OCI-LY3 (cell line): ENCODE measurements around the gene AUTS2.

Experiments
- H2AFZ ChIP-seq: fragments of 200-600, 300-600 bp; shearing (Covaris generic); 2 replicates; pipeline ENCODE4 v1.6.0; 2014; ENCODE audit warnings: antibody characterized with exemption, low read depth, low read length
- H3K27ac ChIP-seq: fragments of 200-600, 300-600 bp; sonication (generic); 2 replicates; pipeline ENCODE4 v1.5.1; 2014; ENCODE audit warnings: mild to moderate bottlenecking, low read length, moderate library complexity, mixed read lengths
- H3K27me3 ChIP-seq: fragments of 200-600, 300-600 bp; sonication (generic); 2 replicates; pipeline ENCODE4 v1.6.1; 2014; ENCODE audit warnings: low read depth, low read length, mixed read lengths
- H3K36me3 ChIP-seq: fragments of 200-600, 300-600 bp; sonication (generic); replicated peaks from 2 replicates; pipeline ENCODE3; 2014; ENCODE audit warnings: low read depth, low read length, mixed read lengths
- H3K4me1 ChIP-seq: fragments of 300-600, 200-600 bp; sonication (generic); 2 replicates; pipeline ENCODE4 v1.6.1; 2014; ENCODE audit warnings: low read length, mixed read lengths
- H3K4me2 ChIP-seq: fragments of 200-600, 300-600 bp; sonication (generic); 2 replicates; pipeline ENCODE4 v1.6.1; 2014; ENCODE audit warnings: low read length, mixed read lengths
- H3K4me3 ChIP-seq: fragments of 300-600, 200-600 bp; sonication (generic); 2 replicates; pipeline ENCODE4 v1.5.1; 2014; ENCODE audit warnings: antibody characterized with exemption, mild to moderate bottlenecking, low read length, moderate library complexity
- H3K79me2 ChIP-seq: fragments of 300-600, 200-600 bp; shearing (Covaris generic); 2 replicates; pipeline ENCODE4 v1.6.1; 2014; ENCODE audit warnings: mild to moderate bottlenecking, low read length, mixed read lengths
- H3K9ac ChIP-seq: fragments of 300-600, 200-600 bp; shearing (Covaris generic); 2 replicates; pipeline ENCODE4 v1.6.0; 2014; ENCODE audit warnings: mild to moderate bottlenecking, low read length, moderate library complexity
- H3K9me3 ChIP-seq: fragments of 200-600, 300-600 bp; shearing (Covaris generic); 2 replicates; pipeline ENCODE4 v1.6.1; 2014; ENCODE audit warnings: low read length, mixed read lengths; ENCODE audit not compliant: insufficient read depth
- H4K20me1 ChIP-seq: fragments of 200-600, 300-600 bp; sonication (generic); 2 replicates; pipeline ENCODE4 v1.6.1; 2016; ENCODE audit warnings: low read length, mixed read lengths; ENCODE audit not compliant: insufficient read depth
- CTCF ChIP-seq: fragments of 200-600, 300-600 bp; sonication (generic); IDR thresholded peaks from 2 replicates; pipeline ENCODE4 v1.5.1; 2014; ENCODE audit warnings: antibody characterized with exemption, low read length, low read depth
- EZH2phosphoT487 ChIP-seq: fragments of 200-600 bp; shearing (Covaris generic); IDR thresholded peaks from 2 replicates; pipeline ENCODE4 v1.6.1; 2018; ENCODE audit warnings: antibody characterized with exemption, mixed run types, low read depth

AUTS2 gene

DNA sequence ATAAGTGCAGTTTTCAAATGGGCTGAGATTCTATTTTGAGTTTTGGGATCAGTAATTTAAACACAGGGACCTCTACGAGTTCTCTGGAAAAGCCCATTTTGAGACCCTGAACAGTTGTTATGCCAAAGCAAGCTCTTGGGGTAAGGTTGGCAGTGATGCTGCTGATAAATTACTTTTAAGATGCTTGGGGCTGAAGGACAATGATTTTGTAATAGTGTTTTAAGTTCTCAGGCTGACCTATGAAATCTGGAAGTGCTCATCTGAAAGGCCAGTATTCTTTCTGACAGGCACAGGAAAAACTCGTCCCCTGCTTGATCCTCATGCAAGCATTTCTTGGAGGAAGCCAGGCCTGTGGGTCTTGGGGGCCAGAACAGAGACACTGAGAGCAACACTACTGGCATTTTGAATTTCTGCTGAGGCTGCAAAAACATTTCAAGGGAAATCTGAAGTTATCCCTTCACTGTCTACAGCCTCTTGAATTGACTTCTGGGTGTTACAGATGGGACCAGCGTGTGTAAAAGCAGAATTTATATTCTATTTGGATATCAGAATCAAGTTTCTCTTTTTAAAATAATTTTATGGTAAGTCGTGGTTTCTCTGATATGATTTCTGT is 79.7 kb downstream of the AUTS2 start:
- Histone ChIP-seq H3K4me2 (no peak overlapping the region), H3K9me3 (peaks cover 10% of the 10 kb centered on the region; the same call in 1 of the 2 replicates), H3K27ac (no peak overlapping the region), H3K4me3 (no peak overlapping the region), H3K36me3 (no peaks in the 10 kb centered on the region), H3K27me3 (no peaks in the 10 kb centered on the region), H3K9ac (no peak overlapping the region), H3K4me1 (no peaks in the 10 kb centered on the region), H3K79me2 (no peaks in the 10 kb centered on the region), H4K20me1 (no peaks in the 10 kb centered on the region), H2AFZ (no peak overlapping the region)
- no peak for TF ChIP-seq EZH2phosphoT487
- TF ChIP-seq CTCF: no peak

GRCh38 chr7:69678494-69679187 is 80.4 kb downstream of the AUTS2 start:
- peaks cover 10% of the 10 kb centered on the region; the same call in 1 of the 2 replicates for H3K9me3 ChIP-seq
- H3K4me2 ChIP-seq: no peak overlapping the region
- no peaks in the 10 kb centered on the region for H3K27me3 ChIP-seq
- H4K20me1 ChIP-seq: no peaks in the 10 kb centered on the region
- H3K79me2 ChIP-seq: no peaks in the 10 kb centered on the region
- no peak overlapping the region for H3K4me3 ChIP-seq
- H3K9ac ChIP-seq: no peak overlapping the region
- TF ChIP-seq EZH2phosphoT487 (no peak), CTCF (no peak)
- H3K36me3 ChIP-seq: no peaks in the 10 kb centered on the region
- no peak overlapping the region for H2AFZ ChIP-seq
- H3K27ac ChIP-seq: no peak overlapping the region
- H3K4me1 ChIP-seq: no peaks in the 10 kb centered on the region

DNA sequence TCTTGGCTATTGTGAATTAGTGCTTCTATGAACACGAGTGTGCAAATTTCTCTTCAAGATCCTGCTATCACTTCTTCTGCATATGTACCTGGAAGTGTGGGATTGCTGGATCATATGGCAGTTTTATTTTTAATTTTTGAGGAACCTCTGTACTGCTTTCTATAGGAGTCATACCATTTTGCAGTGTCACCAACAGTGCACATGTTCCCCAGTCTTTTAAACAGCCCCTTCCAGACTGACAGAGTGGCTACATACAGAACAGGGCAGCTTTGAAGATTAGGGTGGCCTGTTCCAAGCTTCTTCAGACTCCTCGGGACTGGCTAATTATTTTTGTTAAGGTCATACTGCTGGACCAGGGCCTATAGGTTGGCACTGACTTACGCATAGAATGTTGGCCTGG is 82.9 kb downstream of the AUTS2 start:
- no peak overlapping the region for H3K4me2 ChIP-seq
- no peaks in the 10 kb centered on the region for H3K79me2 ChIP-seq
- H3K9ac ChIP-seq: no peak overlapping the region
- no peak overlapping the region for H2AFZ ChIP-seq
- no peaks in the 10 kb centered on the region for H3K4me1 ChIP-seq
- no peaks in the 10 kb centered on the region for H4K20me1 ChIP-seq
- no peak overlapping the region for H3K27ac ChIP-seq
- no peak overlapping the region for H3K4me3 ChIP-seq
- peaks cover 10% of the 10 kb centered on the region; the same call in 1 of the 2 replicates for H3K9me3 ChIP-seq
- H3K36me3 ChIP-seq: no peaks in the 10 kb centered on the region
- no peak for TF ChIP-seq EZH2phosphoT487
- TF ChIP-seq CTCF: no peak
- H3K27me3 ChIP-seq: no peaks in the 10 kb centered on the region

DNA sequence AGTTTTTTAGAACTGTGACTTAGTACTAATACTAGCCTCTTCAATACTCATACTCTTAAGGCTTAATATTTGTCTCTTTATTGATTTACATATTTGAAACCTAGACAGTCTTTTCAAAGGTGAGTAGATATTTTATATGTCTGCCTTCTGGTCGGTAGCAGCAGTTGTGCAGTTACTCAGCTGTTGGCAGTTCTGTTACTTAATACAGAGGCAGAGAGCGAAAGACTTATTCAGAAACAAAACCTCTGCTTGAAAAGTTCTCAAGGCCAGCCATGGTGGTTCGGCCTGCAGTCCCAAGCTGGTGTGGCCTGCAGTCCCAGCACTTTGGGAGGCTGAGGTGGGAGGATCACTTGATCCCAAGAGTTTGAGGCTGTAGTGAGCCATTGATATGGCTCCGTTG is 84.2 kb downstream of the AUTS2 start:
- Histone ChIP-seq H3K9me3 (peaks cover 10% of the 10 kb centered on the region; the same call in 1 of the 2 replicates), H3K9ac (no peak overlapping the region), H3K27me3 (no peaks in the 10 kb centered on the region), H3K4me2 (no peak overlapping the region), H4K20me1 (no peaks in the 10 kb centered on the region), H2AFZ (no peak overlapping the region), H3K79me2 (no peaks in the 10 kb centered on the region), H3K4me1 (no peaks in the 10 kb centered on the region), H3K4me3 (no peak overlapping the region), H3K36me3 (no peaks in the 10 kb centered on the region), H3K27ac (no peak overlapping the region)
- no peak for TF ChIP-seq EZH2phosphoT487
- no peak for TF ChIP-seq CTCF
